Mesodermal cell (in vitro differentiated cells): ENCODE results near the gene ABCB7.
"Not testable (repeated sequence)": the region's sequence is repeated elsewhere in the genome, so short reads cannot be mapped to it uniquely, and the experiment has no call there.

Experiments
- H3K27ac ChIP-seq: 2 replicates; pipeline ENCODE4 v1.7.0; 2013; ENCODE audit warnings: mild to moderate bottlenecking, low read depth, low read length, moderate library complexity; ENCODE audit not compliant: severe bottlenecking
- H3K36me3 ChIP-seq: 2 replicates; pipeline ENCODE4 v1.7.1; 2013; ENCODE audit warnings: mild to moderate bottlenecking, low read length, moderate library complexity; ENCODE audit not compliant: control insufficient read depth, insufficient read depth
- H3K4me1 ChIP-seq: one replicate; pipeline ENCODE4 v1.7.1; 2013; ENCODE audit warnings: mild to moderate bottlenecking, low read length; ENCODE audit not compliant: insufficient read depth, control insufficient read depth, poor library complexity, severe bottlenecking
- H3K4me3 ChIP-seq: 2 replicates; pipeline ENCODE4 v1.7.0; 2013; ENCODE audit warnings: low read length, control low read depth, mild to moderate bottlenecking; ENCODE audit not compliant: insufficient read depth, poor library complexity, severe bottlenecking; ENCODE audit errors: extremely low read depth
- H3K9me3 ChIP-seq: 2 replicates; pipeline ENCODE4 v1.7.1; 2013; ENCODE audit warnings: mild to moderate bottlenecking, low read length, moderate library complexity; ENCODE audit not compliant: control insufficient read depth
- WGBS, 2 experiments: methylation state at CpG; one replicate each; pipeline ENCODE4 v1.1.5; 2013; ENCODE audit warnings: missing lambda C conversion rate in 2 of 2; ENCODE audit not compliant: insufficient coverage in 2 of 2; 5-methylcytosine and 5-hydroxymethylcytosine counted together

ABCB7 gene

GRCh38 chrX:75086731-75087195 lies 69.3 kb downstream of the ABCB7 start:
- no peak overlapping the region for H3K27ac ChIP-seq
- H3K9me3 ChIP-seq = no peaks in the 10 kb centered on the region
- WGBS, 2 experiments = no CpG with 5 or more reads among the region's 2 CpGs
- no peaks in the 10 kb centered on the region for H3K4me1 ChIP-seq
- no peaks in the 10 kb centered on the region for H3K36me3 ChIP-seq
- no peak overlapping the region for H3K4me3 ChIP-seq

- Histone ChIP-seq H3K36me3 (no peaks in the 10 kb centered on the region), H3K4me3 (no peak overlapping the region)
These were observed 71.3 kb downstream of the ABCB7 start for GRCh38 chrX:75084757-75085156.

GRCh38 chrX:75076429-75076828 lies 79.7 kb downstream of the ABCB7 start:
- Histone ChIP-seq H3K4me1 (no peaks in the 10 kb centered on the region), H3K4me3 (no peak overlapping the region), H3K9me3 (no peaks in the 10 kb centered on the region), H3K36me3 (peaks cover 5% of the 10 kb centered on the region), H3K27ac (no peak overlapping the region)
- no CpG with 5 or more reads among the region's 1 CpG for WGBS, 2 experiments

More at GRCh38 chrX:75084757-75085156, 71.3 kb downstream of the ABCB7 start:
- H3K4me1 ChIP-seq = no peaks in the 10 kb centered on the region
- no peak overlapping the region for H3K27ac ChIP-seq
- no peaks in the 10 kb centered on the region for H3K9me3 ChIP-seq

GRCh38 chrX:75074475-75074874 lies 81.6 kb downstream of the ABCB7 start:
- WGBS, 2 experiments = no CpG with 5 or more reads among the region's 1 CpG
- Histone ChIP-seq H3K4me3 (no peak overlapping the region), H3K36me3 (peaks cover 5% of the 10 kb centered on the region), H3K27ac (no peak overlapping the region), H3K4me1 (no peaks in the 10 kb centered on the region), H3K9me3 (no peaks in the 10 kb centered on the region)

GRCh38 chrX:75071334-75071733 lies 84.7 kb downstream of the ABCB7 start:
- no CpG with 5 or more reads among the region's 3 CpGs for WGBS, 2 experiments
- no peak overlapping the region for H3K27ac ChIP-seq

GRCh38 chrX:75067931-75068330 lies 88.2 kb downstream of the ABCB7 start:
- Histone ChIP-seq H3K9me3 (no peaks in the 10 kb centered on the region), H3K4me3 (no peak overlapping the region), H3K36me3 (peaks cover 4% of the 10 kb centered on the region), H3K4me1 (no peaks in the 10 kb centered on the region), H3K27ac (no peak overlapping the region)
- 100% methylated on average over 1 of the region's 2 CpGs; no CpG with 5 or more reads in 1 of the 2 experiments for WGBS, 2 experiments

More at GRCh38 chrX:75071334-75071733, 84.7 kb downstream of the ABCB7 start:
- no peaks in the 10 kb centered on the region for H3K4me1 ChIP-seq
- H3K9me3 ChIP-seq = no peaks in the 10 kb centered on the region
- H3K4me3 ChIP-seq = no peak overlapping the region
- H3K36me3 ChIP-seq = peaks cover 8% of the 10 kb centered on the region

- Histone ChIP-seq H3K4me1 (no peaks in the 10 kb centered on the region), H3K36me3 (no peaks in the 10 kb centered on the region), H3K9me3 (no peaks in the 10 kb centered on the region), H3K27ac (no peak overlapping the region), H3K4me3 (no peak overlapping the region)
- WGBS, 2 experiments = no CpG with 5 or more reads among the region's 1 CpG
These were observed 94.4 kb downstream of the ABCB7 start for GRCh38 chrX:75061701-75062100.

GRCh38 chrX:75051047-75051446 lies 105.0 kb downstream of the ABCB7 start:
- no peaks in the 10 kb centered on the region for H3K4me1 ChIP-seq
- WGBS, 2 experiments = no CpG with 5 or more reads among the region's 1 CpG
- H3K9me3 ChIP-seq = no peaks in the 10 kb centered on the region
- H3K36me3 ChIP-seq = no peaks in the 10 kb centered on the region
- no peak overlapping the region for H3K4me3 ChIP-seq
- no peak overlapping the region for H3K27ac ChIP-seq

- H3K9me3 ChIP-seq = no peaks in the 10 kb centered on the region
- H3K4me3 ChIP-seq = no peak overlapping the region
- H3K27ac ChIP-seq = no peak overlapping the region
- H3K36me3 ChIP-seq = no peaks in the 10 kb centered on the region
- H3K4me1 ChIP-seq = no peaks in the 10 kb centered on the region
These were observed 110.7 kb downstream of the ABCB7 start for GRCh38 chrX:75045369-75045768.

GRCh38 chrX:75044142-75044541 lies 111.9 kb downstream of the ABCB7 start:
- H3K27ac ChIP-seq, H3K36me3 ChIP-seq, H3K4me3 ChIP-seq, H3K9me3 ChIP-seq, H3K4me1 ChIP-seq: not testable (repeated sequence)
- WGBS, 2 experiments = no CpG with 5 or more reads among the region's 4 CpGs

- H3K27ac ChIP-seq = no peak overlapping the region
- WGBS, 2 experiments = no CpG with 5 or more reads among the region's 1 CpG
- H3K9me3 ChIP-seq = peaks cover 5% of the 10 kb centered on the region
- H3K36me3 ChIP-seq = no peaks in the 10 kb centered on the region
- no peak overlapping the region for H3K4me3 ChIP-seq
- no peaks in the 10 kb centered on the region for H3K4me1 ChIP-seq
These were observed 117.2 kb downstream of the ABCB7 start for GRCh38 chrX:75038925-75039324.
